Posterior cingulate gyrus (tissue), 11 donors: ENCODE data around the gene METTL25B.
A peak's percentile ranks its signal among the peaks of the same experiment; 100 is the strongest.

Experiments used
- DNase-seq, 10 donors: peaks; one replicate each; pipeline versions ENCODE4 v3.0.0 to v3.0.0-alpha.2; 2020 to 2021; ENCODE audit warnings: mixed read lengths in 3 of 10
- intact Hi-C: fragments of 100-400 bp; cut with DNase I; formaldehyde crosslinking; loops from one replicate; pipeline ENCODE4 v1.15.1; 2023

Gene METTL25B

DNA sequence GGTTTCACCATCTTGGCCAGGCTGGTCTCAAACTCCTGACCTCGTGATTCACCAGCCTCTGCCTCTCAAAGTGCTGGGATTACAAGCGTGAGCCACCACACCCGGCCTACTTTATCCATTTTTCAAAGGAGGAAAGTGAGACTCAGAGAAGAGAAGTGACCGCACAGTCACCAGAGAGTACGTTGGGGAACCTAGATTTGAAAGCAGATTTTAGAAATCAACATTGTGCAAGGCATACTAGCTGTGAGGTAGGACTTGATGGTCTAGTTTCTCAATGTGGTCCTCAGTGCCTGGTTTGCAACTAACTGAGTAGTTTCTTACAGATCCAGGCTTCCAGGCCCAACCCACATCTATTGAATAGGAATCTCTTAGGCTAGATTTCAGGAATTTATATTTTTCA, 37.4 kb downstream of the METTL25B start:
- no peak for DNase-seq
- intact Hi-C loops, result no loop called here

GRCh38 chr1:156766298-156767100, 38.2 kb downstream of the METTL25B start:
- intact Hi-C loops, result loop anchor here (1.0 kb wide), 2 partner anchors 15 to 25 kb away; partner anchors contain the start of genes HDGF and MRPL24
- peak in 3 of 10 donors; percentile 30 to 87 (median 49) for DNase-seq

DNA sequence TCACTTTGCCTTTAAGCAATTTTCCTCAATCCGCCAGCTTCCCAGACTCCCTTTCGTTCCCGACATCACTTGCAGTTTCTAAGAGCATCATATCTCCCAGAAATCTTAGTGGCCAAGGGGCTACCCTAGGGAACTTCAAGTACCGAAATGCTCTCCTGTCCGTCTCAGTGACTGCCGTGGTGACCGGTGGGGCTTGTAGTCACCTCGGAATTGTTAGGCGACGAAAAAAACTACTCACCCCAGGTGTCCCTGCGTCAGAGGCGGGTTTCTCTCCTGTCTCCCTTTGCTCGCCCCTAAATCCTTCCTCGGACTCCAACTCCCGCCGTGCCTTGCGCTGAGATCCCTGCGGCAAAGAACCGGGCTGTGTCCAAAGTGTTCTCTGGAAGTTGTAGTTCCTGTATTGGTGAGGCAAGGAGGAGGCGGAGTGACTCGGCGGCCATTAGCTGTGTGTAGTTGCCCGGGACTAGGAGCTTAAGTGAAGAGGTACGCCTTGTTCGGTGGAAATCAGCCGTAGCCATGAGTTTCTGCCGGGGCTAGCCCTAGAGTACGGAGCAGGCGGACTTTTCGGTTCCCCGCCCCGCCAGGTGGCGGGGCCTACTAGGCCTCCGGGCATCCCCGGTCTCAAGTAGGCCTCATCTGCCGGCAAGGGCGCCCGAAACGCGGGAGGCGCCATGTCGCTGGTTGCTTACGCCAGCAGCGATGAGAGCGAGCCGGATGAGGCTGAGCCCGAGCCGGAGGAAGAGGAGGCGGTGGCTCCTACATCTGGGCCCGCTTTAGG, 39.0 kb downstream of the METTL25B start, which contains the start of gene PRCC:
TSS of gene PRCC (plus strand) at position 435 of the 778 bp plus-strand sequence. CDS start at position 672, 237 bp downstream.
- DNase-seq, result peak; percentile 99 to 100 (median 100)
- intact Hi-C loops, result loop anchor here (1.0 kb wide), 2 partner anchors 16 to 26 kb away; partner anchors contain the start of genes HDGF and MRPL24

DNA sequence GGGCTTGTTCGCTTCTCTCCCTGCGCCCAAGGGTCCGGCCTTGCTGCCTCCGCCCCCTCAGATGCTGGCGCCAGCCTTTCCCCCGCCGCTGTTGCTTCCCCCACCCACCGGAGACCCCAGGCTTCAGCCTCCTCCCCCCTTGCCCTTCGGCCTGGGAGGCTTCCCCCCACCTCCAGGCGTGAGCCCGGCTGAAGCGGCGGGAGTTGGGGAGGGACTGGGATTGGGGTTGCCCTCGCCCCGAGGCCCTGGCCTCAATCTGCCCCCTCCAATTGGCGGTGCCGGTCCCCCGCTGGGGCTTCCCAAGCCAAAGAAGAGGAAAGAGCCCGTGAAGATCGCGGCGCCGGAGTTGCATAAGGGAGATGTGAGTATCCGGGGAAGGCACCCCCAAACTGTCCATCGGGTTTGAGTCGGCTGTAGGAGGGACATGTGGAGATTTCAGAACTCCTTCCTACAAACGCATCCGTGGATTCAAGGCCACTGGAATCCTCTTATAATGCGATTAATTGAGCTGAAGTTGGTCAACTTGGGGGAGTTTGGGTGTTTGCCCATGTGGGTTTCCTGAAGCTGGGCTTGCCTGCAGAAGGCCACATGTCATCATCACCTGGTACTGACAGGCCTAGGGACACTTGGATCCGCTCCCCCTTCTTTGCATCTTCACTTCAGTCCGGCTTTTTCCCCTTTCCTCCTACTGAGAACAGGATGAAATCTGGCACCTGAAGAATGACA, 39.8 kb downstream of the METTL25B start:
- DNase-seq, result peak in 4 of 10 donors; percentile 16 to 87 (median 80)
- intact Hi-C loops, result loop anchor here (1.0 kb wide), 2 partner anchors 17 to 27 kb away; partner anchors contain the start of genes HDGF and MRPL24

- no peak for DNase-seq
- intact Hi-C loops, result no loop called here
These were observed 40.5 kb downstream of the METTL25B start for GRCh38 chr1:156768610-156769295.

DNA sequence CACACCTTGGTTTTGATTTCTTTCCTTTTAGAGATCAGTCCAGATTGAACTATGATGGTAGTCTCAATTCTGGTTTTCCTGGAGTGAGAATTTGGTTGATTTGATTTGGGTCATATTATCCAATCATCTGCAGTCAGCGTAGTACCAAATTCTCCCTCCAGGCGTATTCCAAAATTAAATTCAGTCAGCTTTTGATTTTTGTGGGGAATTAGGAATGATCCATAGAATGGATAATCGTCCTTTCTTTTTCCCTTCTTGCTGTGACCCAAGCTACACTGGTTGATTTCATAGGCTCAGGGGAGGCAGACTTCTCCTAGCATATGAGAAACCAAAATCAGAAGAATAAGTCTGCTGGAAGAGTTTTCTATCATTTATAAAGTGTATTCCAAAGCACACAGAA, 44.0 kb downstream of the METTL25B start:
- DNase-seq, result no peak
- intact Hi-C loops, result no loop called here

- intact Hi-C loops, result no loop called here
- no peak for DNase-seq
These were observed 44.6 kb downstream of the METTL25B start for GRCh38 chr1:156772728-156773497.

DNA sequence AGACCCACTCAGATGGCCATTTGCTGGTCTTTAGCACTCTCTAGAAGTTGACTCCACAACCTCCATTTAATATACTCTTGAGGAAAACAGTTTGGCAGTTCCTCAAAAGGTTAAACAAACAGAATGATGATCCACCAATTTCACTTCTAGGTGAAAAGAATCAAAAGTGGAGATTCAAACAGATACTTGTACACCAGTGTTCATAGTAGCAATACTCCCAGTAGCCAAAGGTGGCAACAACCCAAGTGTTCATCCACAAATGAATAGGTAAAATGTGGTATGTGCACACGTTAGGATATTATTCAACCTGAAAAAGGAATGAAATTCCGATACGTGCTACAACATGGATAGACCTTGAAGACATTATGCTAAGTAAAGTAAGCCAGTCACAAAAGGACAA, 45.3 kb downstream of the METTL25B start:
- intact Hi-C loops, result no loop called here

DNA sequence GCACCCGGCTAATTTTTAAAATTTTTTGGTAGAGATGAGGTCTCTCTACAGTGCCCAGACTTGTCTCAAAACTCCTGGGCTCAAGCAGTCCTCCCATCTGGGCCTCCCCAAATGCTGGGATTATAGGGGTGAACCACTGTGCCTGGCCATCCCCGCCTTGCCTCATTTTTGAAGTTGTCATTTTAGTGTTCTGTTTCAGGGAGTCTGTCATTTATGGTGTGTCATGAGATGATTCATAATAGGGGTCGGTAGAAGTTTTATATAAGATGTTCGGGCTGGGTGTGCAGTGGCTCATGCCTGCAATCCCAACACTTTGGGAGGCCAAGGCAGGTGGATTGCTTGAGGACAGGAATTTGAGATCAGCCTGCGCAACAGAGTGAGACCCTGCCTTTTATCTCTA, 47.5 kb downstream of the METTL25B start:
- DNase-seq, result no peak
- intact Hi-C loops, result no loop called here

More for the DNA sequence above, 45.3 kb downstream of the METTL25B start:
- DNase-seq, result no peak

DNA sequence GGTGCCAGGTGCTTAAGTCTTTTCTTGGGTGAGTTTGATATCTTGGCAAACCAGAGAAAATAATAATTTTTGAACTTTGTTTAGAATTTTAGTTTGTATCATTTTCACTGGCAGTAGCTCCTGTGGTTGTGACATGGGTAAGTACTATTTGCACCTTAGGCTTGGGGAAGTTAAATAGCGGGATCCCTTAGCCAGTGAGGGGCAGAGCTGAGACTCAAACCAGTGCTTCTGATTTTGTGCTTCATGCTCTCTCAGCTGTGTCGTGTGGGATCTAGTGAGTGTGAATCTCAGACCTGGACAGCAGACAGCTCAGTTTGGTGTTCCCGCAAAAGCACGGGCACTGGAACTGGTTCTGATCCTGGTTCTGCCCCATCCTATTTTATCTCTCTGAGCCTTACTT, 48.7 kb downstream of the METTL25B start:
- intact Hi-C loops, result no loop called here
- DNase-seq, result no peak

GRCh38 chr1:156777573-156777972, 49.3 kb downstream of the METTL25B start:
- intact Hi-C loops, result no loop called here

GRCh38 chr1:156781585-156782186, 53.4 kb downstream of the METTL25B start:
- DNase-seq, result no peak
- intact Hi-C loops, result no loop called here

More at GRCh38 chr1:156777573-156777972, 49.3 kb downstream of the METTL25B start:
- no peak for DNase-seq

- DNase-seq, result no peak
- intact Hi-C loops, result no loop called here
These were observed 57.2 kb downstream of the METTL25B start for GRCh38 chr1:156785458-156785857.
